Neural cell (in vitro differentiated cells): ENCODE results near the gene KCNK17. TPM values are rescaled to one million over a fixed set of nuclear protein-coding genes. Genes with fewer than 3 reads are reported as not detected.

Experiments used
- H2AFZ ChIP-seq: fragments of 200-600, 300-800 bp; sonication (generic), shearing (Covaris generic); 2 replicates; pipeline ENCODE4 v1.6.0; 2014; ENCODE audit warnings: low read depth, mild to moderate bottlenecking, antibody characterized with exemption, low read length, moderate library complexity
- H3F3A ChIP-seq: fragments of 200-600 bp; shearing (Covaris generic); 2 replicates; pipeline ENCODE4 v1.6.1; 2016; ENCODE audit warnings: mild to moderate bottlenecking, moderate library complexity, mixed read lengths, antibody characterized with exemption, low read length; ENCODE audit not compliant: insufficient read depth, poor library complexity, severe bottlenecking
- H3K27ac ChIP-seq: fragments of 200-600, 300-800 bp; sonication (generic), shearing (Covaris generic); 2 replicates; pipeline ENCODE4 v1.5.1; 2014; ENCODE audit warnings: mild to moderate bottlenecking, low read length, moderate library complexity
- H3K27me3 ChIP-seq: fragments of 300-800, 200-600 bp; sonication (generic), shearing (Covaris generic); 2 replicates; pipeline ENCODE4 v1.6.0; 2014; ENCODE audit warnings: mild to moderate bottlenecking, low read depth, low read length, moderate library complexity; ENCODE audit not compliant: insufficient read depth
- H3K36me3 ChIP-seq: fragments of 300-800, 200-600 bp; sonication (generic), shearing (Covaris generic); 2 replicates; pipeline ENCODE4 v1.5.1; 2014; ENCODE audit warnings: mild to moderate bottlenecking, antibody characterized with exemption, low read length, moderate library complexity; ENCODE audit not compliant: insufficient read depth
- H3K4me2 ChIP-seq: fragments of 300-800, 200-600 bp; sonication (generic), shearing (Covaris generic); 2 replicates; pipeline ENCODE4 v1.6.0; 2014; ENCODE audit warnings: mild to moderate bottlenecking, low read length
- H3K4me3 ChIP-seq: fragments of 300-800, 200-600 bp; sonication (generic), shearing (Covaris generic); 2 replicates; pipeline ENCODE4 v1.5.1; 2014; ENCODE audit warnings: mild to moderate bottlenecking, low read length, moderate library complexity
- H3K79me2 ChIP-seq: fragments of 200-600 bp; shearing (Covaris generic); replicated peaks from 2 replicates; pipeline ENCODE4 v1.6.0; 2014; ENCODE audit warnings: mild to moderate bottlenecking, low read length, moderate library complexity; ENCODE audit not compliant: insufficient read depth
- H3K9ac ChIP-seq: fragments of 300-800, 200-600 bp; sonication (generic), shearing (Covaris generic); 2 replicates; pipeline ENCODE4 v1.6.1; 2016; ENCODE audit warnings: mild to moderate bottlenecking, low read length, mixed read lengths
- H3K9me2 ChIP-seq: fragments of 200-600 bp; shearing (Covaris generic); 2 replicates; pipeline ENCODE4 v1.6.1; 2016; ENCODE audit warnings: mild to moderate bottlenecking, low read length, mixed read lengths; ENCODE audit not compliant: insufficient read depth
- H3K9me3 ChIP-seq: fragments of 200-600, 300-800 bp; sonication (generic), shearing (Covaris generic); 2 replicates; pipeline ENCODE4 v1.6.1; 2016; ENCODE audit warnings: mild to moderate bottlenecking, mixed run types, low read length, moderate library complexity, mixed read lengths
- H4K20me1 ChIP-seq: fragments of 200-600 bp; shearing (Covaris generic); 2 replicates; pipeline ENCODE4 v1.6.1; 2016; ENCODE audit warnings: mild to moderate bottlenecking, mixed run types; ENCODE audit not compliant: insufficient read depth
- CTCF ChIP-seq: fragments of 450-650 bp; IDR thresholded peaks from 2 replicates; pipeline ENCODE4 v1.5.1; 2014; ENCODE audit warnings: antibody characterized with exemption, mild to moderate bottlenecking, moderate library complexity; ENCODE audit not compliant: poor library complexity, severe bottlenecking
- EP300 ChIP-seq: fragments of 450-650 bp; conservative IDR thresholded peaks from 2 replicates; pipeline ENCODE4 v1.6.1; 2014; ENCODE audit warnings: antibody characterized with exemption, mild to moderate bottlenecking, moderate library complexity; ENCODE audit not compliant: poor library complexity, severe bottlenecking
- EZH2 ChIP-seq: fragments of 200-600, 300-800 bp; shearing (Covaris generic), sonication (generic); IDR thresholded peaks from 2 replicates; pipeline ENCODE4 v1.6.1; 2014; ENCODE audit warnings: antibody characterized with exemption, low read length, borderline replicate concordance, mild to moderate bottlenecking; ENCODE audit not compliant: insufficient read depth, poor library complexity, severe bottlenecking
- MXI1 ChIP-seq: fragments of 450-650 bp; conservative IDR thresholded peaks from 2 replicates; pipeline ENCODE4 v1.6.1; 2014; ENCODE audit warnings: antibody characterized with exemption, mild to moderate bottlenecking; ENCODE audit not compliant: poor library complexity, severe bottlenecking
- POLR2AphosphoS5 ChIP-seq: IDR thresholded peaks from 2 replicates; pipeline ENCODE4 v1.6.1; 2012
- RAD21 ChIP-seq: fragments of 450-650 bp; conservative IDR thresholded peaks from 2 replicates; pipeline ENCODE4 v1.6.1; 2014; ENCODE audit warnings: antibody characterized with exemption, mild to moderate bottlenecking, moderate library complexity
- SMC3 ChIP-seq: fragments of 450-650 bp; conservative IDR thresholded peaks from 2 replicates; pipeline ENCODE4 v1.6.1; 2014; ENCODE audit warnings: antibody characterized with exemption, mild to moderate bottlenecking, moderate library complexity; ENCODE audit not compliant: poor library complexity
- TAF1 ChIP-seq: IDR thresholded peaks from 2 replicates; pipeline ENCODE4 v1.6.1; 2012; ENCODE audit warnings: low read depth
- polyA plus RNA-seq: library from polyadenylated mRNA; depleted of rRNA; stranded (reverse); fragments of >200 nt; gene quantifications from 2 replicates; pipeline ENCODE4 v1.2.3, GENCODE V29; 2014
- TF ChIP-seq, protein P1 (sequence below): IDR thresholded peaks from 2 replicates; pipeline ENCODE4 v1.6.1; 2012; ENCODE audit warnings: borderline replicate concordance

KCNK17 gene
- polyA plus RNA-seq, 1 donor from 2014 or later = 0.67 TPM

GRCh38 chr6:39339096-39339867 lies 25.1 kb upstream of the KCNK17 start:
- Histone ChIP-seq H3K4me2 (no peak overlapping the region), H3K4me3 (no peak overlapping the region), H3F3A (no peaks in the 10 kb centered on the region), H3K79me2 (no peaks in the 10 kb centered on the region), H3K27me3 (no peaks in the 10 kb centered on the region), H3K9ac (no peak overlapping the region), H3K9me2 (no peaks in the 10 kb centered on the region), H3K36me3 (no peaks in the 10 kb centered on the region), H3K27ac (no peak overlapping the region), H3K9me3 (no peaks in the 10 kb centered on the region), H2AFZ (no peak overlapping the region), H4K20me1 (no peaks in the 10 kb centered on the region)
- TF ChIP-seq MXI1 (no peak), RAD21 (no peak), EP300 (no peak), POLR2AphosphoS5 (no peak), EZH2 (no peak), CTCF (no peak), TAF1 (no peak), SMC3 (no peak)
- TF ChIP-seq, protein P1, sequence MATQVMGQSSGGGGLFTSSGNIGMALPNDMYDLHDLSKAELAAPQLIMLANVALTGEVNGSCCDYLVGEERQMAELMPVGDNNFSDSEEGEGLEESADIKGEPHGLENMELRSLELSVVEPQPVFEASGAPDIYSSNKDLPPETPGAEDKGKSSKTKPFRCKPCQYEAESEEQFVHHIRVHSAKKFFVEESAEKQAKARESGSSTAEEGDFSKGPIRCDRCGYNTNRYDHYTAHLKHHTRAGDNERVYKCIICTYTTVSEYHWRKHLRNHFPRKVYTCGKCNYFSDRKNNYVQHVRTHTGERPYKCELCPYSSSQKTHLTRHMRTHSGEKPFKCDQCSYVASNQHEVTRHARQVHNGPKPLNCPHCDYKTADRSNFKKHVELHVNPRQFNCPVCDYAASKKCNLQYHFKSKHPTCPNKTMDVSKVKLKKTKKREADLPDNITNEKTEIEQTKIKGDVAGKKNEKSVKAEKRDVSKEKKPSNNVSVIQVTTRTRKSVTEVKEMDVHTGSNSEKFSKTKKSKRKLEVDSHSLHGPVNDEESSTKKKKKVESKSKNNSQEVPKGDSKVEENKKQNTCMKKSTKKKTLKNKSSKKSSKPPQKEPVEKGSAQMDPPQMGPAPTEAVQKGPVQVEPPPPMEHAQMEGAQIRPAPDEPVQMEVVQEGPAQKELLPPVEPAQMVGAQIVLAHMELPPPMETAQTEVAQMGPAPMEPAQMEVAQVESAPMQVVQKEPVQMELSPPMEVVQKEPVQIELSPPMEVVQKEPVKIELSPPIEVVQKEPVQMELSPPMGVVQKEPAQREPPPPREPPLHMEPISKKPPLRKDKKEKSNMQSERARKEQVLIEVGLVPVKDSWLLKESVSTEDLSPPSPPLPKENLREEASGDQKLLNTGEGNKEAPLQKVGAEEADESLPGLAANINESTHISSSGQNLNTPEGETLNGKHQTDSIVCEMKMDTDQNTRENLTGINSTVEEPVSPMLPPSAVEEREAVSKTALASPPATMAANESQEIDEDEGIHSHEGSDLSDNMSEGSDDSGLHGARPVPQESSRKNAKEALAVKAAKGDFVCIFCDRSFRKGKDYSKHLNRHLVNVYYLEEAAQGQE = no peak

- H3K4me3 ChIP-seq = no peak overlapping the region
- H3F3A ChIP-seq = no peaks in the 10 kb centered on the region
- H3K9ac ChIP-seq = no peak overlapping the region
- no peaks in the 10 kb centered on the region for H3K9me3 ChIP-seq
- no peak overlapping the region for H3K27ac ChIP-seq
- H3K9me2 ChIP-seq = no peaks in the 10 kb centered on the region
- no peaks in the 10 kb centered on the region for H4K20me1 ChIP-seq
- no peaks in the 10 kb centered on the region for H3K36me3 ChIP-seq
- H2AFZ ChIP-seq = no peak overlapping the region
- H3K27me3 ChIP-seq = no peaks in the 10 kb centered on the region
- H3K4me2 ChIP-seq = no peak overlapping the region
- H3K79me2 ChIP-seq = no peaks in the 10 kb centered on the region
- TF ChIP-seq CTCF (no peak), TAF1 (no peak), SMC3 (no peak), RAD21 (no peak), EP300 (no peak), MXI1 (no peak), POLR2AphosphoS5 (no peak), EZH2 (no peak)
- TF ChIP-seq, protein P1 = no peak
Observed at GRCh38 chr6:39338397-39338796, 24.2 kb upstream of the KCNK17 start.
